IMR-90 (cell line): ENCODE measurements around the gene FXYD6. TPM values are rescaled to one million over a fixed set of nuclear protein-coding genes. Genes with fewer than 3 reads are reported as not detected.

Experiments used
- ATAC-seq: fragments of 200-7000 bp; cut with Tn5 transposase; 2 replicates; pipeline ENCODE4 v1.9.1; 2020; ENCODE audit warnings: low read depth, mild to moderate bottlenecking, moderate library complexity
- BruUV-seq: library from RNA; stranded (reverse); fragments of 400-500 nt; replicated peaks from 2 replicates; lab custom pipeline; 2021; lab: Mats Ljungman, UMichigan
- CTCF ChIA-PET: fragments of 300-600 bp; formaldehyde crosslinking; extraction: SDS; loops from one replicate; lab custom pipeline; 2021; ENCODE audit warnings: antibody characterized with exemption; lab: Yijun Ruan, JAX
- POLR2A ChIA-PET: fragments of 300-600 bp; sonication (Branson Sonifier 250); formaldehyde crosslinking; loops from one replicate; lab custom pipeline; 2022; ENCODE audit warnings: antibody characterized with exemption; ENCODE audit not compliant: unreplicated experiment; lab: Charles Lee
- DNase-seq: peaks from one replicate; pipeline ENCODE4 v3.0.0; 2013
- H2AFZ ChIP-seq: replicated peaks from 2 replicates; pipeline ENCODE3; 2013; ENCODE audit warnings: low read length, mild to moderate bottlenecking; ENCODE audit not compliant: poor library complexity
- H2AK5ac ChIP-seq: 2 replicates; pipeline ENCODE4 v1.6.1; 2013; ENCODE audit warnings: low read depth, low read length, inconsistent platforms
- H2AK9ac ChIP-seq: replicated peaks from 2 replicates; pipeline ENCODE3; 2013; ENCODE audit warnings: mild to moderate bottlenecking, low read depth, low read length, moderate library complexity; ENCODE audit not compliant: poor library complexity
- H2BK120ac ChIP-seq: 2 replicates; pipeline ENCODE4 v1.6.1; 2013; ENCODE audit warnings: low read depth, low read length, inconsistent platforms
- H2BK15ac ChIP-seq: 3 replicates; pipeline ENCODE4 v1.6.1; 2013; ENCODE audit warnings: low read depth, low read length, inconsistent platforms
- H2BK20ac ChIP-seq: 2 replicates; pipeline ENCODE4 v1.6.1; 2013; ENCODE audit warnings: low read depth, mild to moderate bottlenecking, inconsistent platforms, low read length, moderate library complexity
- H2BK5ac ChIP-seq: 2 replicates; pipeline ENCODE4 v1.6.1; 2013; ENCODE audit warnings: mild to moderate bottlenecking, low read depth, low read length, inconsistent platforms; ENCODE audit not compliant: poor library complexity, severe bottlenecking
- H3K14ac ChIP-seq: replicated peaks from 2 replicates; pipeline ENCODE4 v1.6.1; 2013; ENCODE audit warnings: low read depth, low read length, inconsistent platforms
- H3K18ac ChIP-seq: 2 replicates; pipeline ENCODE4 v1.6.1; 2013; ENCODE audit warnings: low read depth, low read length, control low read depth
- H3K23ac ChIP-seq: 2 replicates; pipeline ENCODE4 v1.6.1; 2013; ENCODE audit warnings: low read depth, low read length, inconsistent platforms
- H3K27ac ChIP-seq: 2 replicates; pipeline ENCODE4 v1.5.1; 2013; ENCODE audit warnings: mild to moderate bottlenecking, control low read depth, low read length; ENCODE audit not compliant: insufficient read depth
- H3K27me3 ChIP-seq: 2 replicates; pipeline ENCODE4 v1.6.1; 2013; ENCODE audit warnings: low read length; ENCODE audit not compliant: control insufficient read depth, insufficient read depth
- H3K36me3 ChIP-seq: 2 replicates; pipeline ENCODE4 v1.6.1; 2013; ENCODE audit warnings: low read length, mixed read lengths; ENCODE audit not compliant: control insufficient read depth, insufficient read depth
- H3K4ac ChIP-seq: 2 replicates; pipeline ENCODE4 v1.6.1; 2013; ENCODE audit warnings: low read depth, low read length, inconsistent platforms
- H3K4me1 ChIP-seq: 2 replicates; pipeline ENCODE4 v1.6.1; 2013; ENCODE audit warnings: low read length, mixed read lengths; ENCODE audit not compliant: control insufficient read depth, insufficient read depth
- H3K4me2 ChIP-seq: 2 replicates; pipeline ENCODE4 v1.6.1; 2013; ENCODE audit warnings: low read depth, mild to moderate bottlenecking, control low read depth, low read length, moderate library complexity
- H3K4me3 ChIP-seq: 2 replicates; pipeline ENCODE4 v1.5.1; 2013; ENCODE audit warnings: low read depth, mild to moderate bottlenecking, control low read depth, low read length, moderate library complexity; ENCODE audit not compliant: insufficient read depth
- H3K56ac ChIP-seq: 2 replicates; pipeline ENCODE4 v1.6.1; 2013; ENCODE audit warnings: low read length, inconsistent platforms; ENCODE audit not compliant: insufficient read depth; ENCODE audit errors: extremely low read depth
- H3K79me1 ChIP-seq, 2 experiments: 2 replicates each; pipeline ENCODE4 v1.6.1; 2013; ENCODE audit warnings: low read length in 2 of 2, inconsistent platforms in 1 of 2, low read depth in 1 of 2
- H3K9ac ChIP-seq: 2 replicates; pipeline ENCODE4 v1.6.1; 2013; ENCODE audit warnings: low read depth, low read length, control low read depth
- H3K9me1 ChIP-seq: 2 replicates; pipeline ENCODE4 v1.6.1; 2013; ENCODE audit warnings: low read length, inconsistent platforms; ENCODE audit not compliant: insufficient read depth
- H3K9me3 ChIP-seq: 2 replicates; pipeline ENCODE4 v1.6.1; 2013; ENCODE audit warnings: low read length; ENCODE audit not compliant: control insufficient read depth, insufficient read depth
- H4K20me1 ChIP-seq: 2 replicates; pipeline ENCODE4 v1.6.1; 2013; ENCODE audit warnings: low read length, inconsistent platforms; ENCODE audit not compliant: insufficient read depth
- H4K5ac ChIP-seq: 2 replicates; pipeline ENCODE4 v1.6.1; 2013; ENCODE audit warnings: mild to moderate bottlenecking, low read depth, low read length, control low read depth
- H4K8ac ChIP-seq, 2 experiments: 2 replicates each; pipeline ENCODE4 v1.6.1; 2013; ENCODE audit warnings: low read depth in 2 of 2, low read length in 2 of 2, control low read depth in 1 of 2, inconsistent platforms in 1 of 2
- H4K91ac ChIP-seq: 2 replicates; pipeline ENCODE4 v1.6.1; 2013; ENCODE audit warnings: low read depth, low read length, inconsistent platforms; ENCODE audit not compliant: insufficient read depth
- BHLHE40 ChIP-seq: fragments of 150-350 bp; IDR thresholded peaks from 2 replicates; pipeline ENCODE4 v1.6.1; 2016; ENCODE audit warnings: mild to moderate bottlenecking, low read depth, low read length
- CEBPB ChIP-seq: IDR thresholded peaks from 2 replicates; pipeline ENCODE4 v1.6.1; 2012; ENCODE audit warnings: low read depth, low read length, improper control_type of control experiment
- CHD1 ChIP-seq: IDR thresholded peaks from 2 replicates; pipeline ENCODE4 v1.6.1; 2012; ENCODE audit warnings: low read depth, low read length, improper control_type of control experiment
- FOS ChIP-seq: fragments of 150-350 bp; IDR thresholded peaks from 2 replicates; pipeline ENCODE4 v1.6.1; 2016; ENCODE audit warnings: low read depth, low read length
- MAFK ChIP-seq: IDR thresholded peaks from 2 replicates; pipeline ENCODE4 v1.6.1; 2012; ENCODE audit warnings: low read depth, low read length, improper control_type of control experiment
- MAZ ChIP-seq: IDR thresholded peaks from 2 replicates; pipeline ENCODE4 v1.6.1; 2012; ENCODE audit warnings: low read depth, mild to moderate bottlenecking, low read length, improper control_type of control experiment, moderate library complexity, borderline replicate concordance
- MXI1 ChIP-seq: IDR thresholded peaks from 2 replicates; pipeline ENCODE4 v1.6.1; 2012; ENCODE audit warnings: low read depth, mild to moderate bottlenecking, low read length, moderate library complexity, borderline replicate concordance
- NFE2L2 ChIP-seq: fragments of 150-350 bp; IDR thresholded peaks from 2 replicates; pipeline ENCODE4 v1.6.1; 2016; ENCODE audit warnings: low read depth, mild to moderate bottlenecking, low read length
- POLR2A ChIP-seq: IDR thresholded peaks from 2 replicates; pipeline ENCODE4 v1.6.1; 2012; ENCODE audit warnings: mild to moderate bottlenecking, low read depth, low read length
- RAD21 ChIP-seq: IDR thresholded peaks from 2 replicates; pipeline ENCODE4 v1.6.1; 2012; ENCODE audit warnings: low read length, improper control_type of control experiment
- RCOR1 ChIP-seq: IDR thresholded peaks from 2 replicates; pipeline ENCODE4 v1.6.1; 2012; ENCODE audit warnings: mild to moderate bottlenecking, low read length, improper control_type of control experiment; ENCODE audit not compliant: insufficient replicate concordance
- RFX5 ChIP-seq: IDR thresholded peaks from 2 replicates; pipeline ENCODE4 v1.8.0; 2012; ENCODE audit warnings: low read depth, mild to moderate bottlenecking, low read length, moderate library complexity
- SMC3 ChIP-seq: fragments of 150-350 bp; IDR thresholded peaks from 2 replicates; pipeline ENCODE4 v1.6.1; 2016; ENCODE audit warnings: low read depth, mild to moderate bottlenecking, antibody characterized with exemption, low read length, moderate library complexity
- USF2 ChIP-seq: fragments of 150-350 bp; IDR thresholded peaks from 2 replicates; pipeline ENCODE4 v1.6.1; 2017; ENCODE audit warnings: mild to moderate bottlenecking, antibody characterized with exemption, low read length, low read depth
- WGBS, 2 experiments: methylation state at CpG; one replicate each; pipeline versions ENCODE4 v1.1.5 to v1.1.7; 2013; ENCODE audit warnings: missing lambda C conversion rate in 2 of 2; ENCODE audit not compliant: insufficient read length in 1 of 2; ENCODE audit errors: extremely low coverage in 2 of 2; 5-methylcytosine and 5-hydroxymethylcytosine counted together
- dilution Hi-C: fragments of 300-500 bp; cut with HindIII; formaldehyde crosslinking; loops from one replicate; pipeline ENCODE4 v1.14.3; 2018; ENCODE audit warnings: low sequenced_read_pairs; ENCODE audit not compliant: unreplicated experiment
- in situ Hi-C: fragments of 300-500 bp; cut with MboI; formaldehyde crosslinking; loops from 3 replicates; pipeline ENCODE4 v1.14.3; 2019; ENCODE audit warnings: low sequenced_read_pairs, inconsistent platforms, mixed read lengths
- intact Hi-C: fragments of 100-400 bp; cut with micrococcal nuclease; formaldehyde crosslinking; loops from 2 replicates; pipeline ENCODE4 v1.10.0; 2022
- polyA plus RNA-seq, 3 experiments: library from polyadenylated mRNA; depleted of rRNA; stranded (reverse); fragments of >200 nt; gene quantifications; 2 replicates each; pipeline ENCODE4 v1.2.3, GENCODE V29; 2012; ENCODE audit warnings: low replicate concordance in 1 of 3
- total RNA-seq: library from RNA; depleted of rRNA; stranded (reverse); fragments of >200 nt; gene quantifications from 2 replicates; pipeline ENCODE4 v1.2.3, GENCODE V29; 2012
- TF ChIP-seq, protein P1 (sequence below): fragments of 150-350 bp; IDR thresholded peaks from 2 replicates; pipeline ENCODE4 v1.6.1; 2016; ENCODE audit warnings: low read depth, mild to moderate bottlenecking, low read length, moderate library complexity, borderline replicate concordance
- TF ChIP-seq, protein P2 (sequence below): conservative IDR thresholded peaks from 2 replicates; pipeline ENCODE4 v1.5.1; 2012; ENCODE audit warnings: mild to moderate bottlenecking, low read depth, low read length, improper control_type of control experiment

FXYD6 gene
- total and polyA plus RNA-seq, 2 of the 4 experiments (the other 2 are of a cell fraction), result 0.32 TPM; not detected in 1

DNA sequence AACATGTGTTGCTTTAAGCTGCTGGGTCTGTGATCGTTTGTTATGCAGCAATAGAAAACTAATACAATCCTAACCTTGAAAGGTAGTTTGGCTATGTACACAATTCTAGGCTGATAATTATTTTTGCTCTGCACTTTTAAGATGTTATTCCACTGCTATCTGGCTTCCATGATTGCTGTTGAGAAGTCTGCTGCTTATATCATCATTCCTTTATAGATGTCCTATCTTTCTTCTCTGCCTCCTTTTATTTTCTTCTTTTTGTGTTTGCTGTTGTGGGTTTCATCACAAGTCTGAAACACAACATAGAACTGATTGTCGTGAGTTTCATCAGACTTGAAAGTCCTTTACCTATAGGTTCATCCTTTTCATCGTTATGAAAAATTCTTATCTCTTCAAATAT lies 24.1 kb downstream of the FXYD6 start:
- WGBS, 2 experiments, result no CpG with 5 or more reads among the region's 3 CpGs
- Histone ChIP-seq H3K9ac (no peak overlapping the region), H2BK120ac (no peak overlapping the region), H3K9me3 (no peaks in the 10 kb centered on the region), H2AK9ac (no peak overlapping the region), H3K4ac (no peak overlapping the region), H3K18ac (no peak overlapping the region), H3K36me3 (no peaks in the 10 kb centered on the region), H2BK20ac (no peak overlapping the region), H4K8ac (no peak overlapping the region), H4K5ac (no peak overlapping the region), H2AFZ (no peak overlapping the region), H2AK5ac (no peak overlapping the region), H2BK15ac (no peak overlapping the region), H3K23ac (no peak overlapping the region), H3K27ac (no peak overlapping the region), H3K27me3 (peaks cover 8% of the 10 kb centered on the region), H3K14ac (no peak overlapping the region), H4K91ac (no peak overlapping the region), H3K9me1 (no peaks in the 10 kb centered on the region), H3K56ac (no peak overlapping the region), H3K4me3 (no peak overlapping the region), H3K4me1 (no peaks in the 10 kb centered on the region), H3K79me1 (no peaks in the 10 kb centered on the region), H4K20me1 (no peaks in the 10 kb centered on the region), H2BK5ac (no peak overlapping the region), H3K4me2 (no peak overlapping the region)
- no TSS peak for BruUV-seq
- POLR2A ChIA-PET, result no interaction called here
- intact Hi-C loops, result no loop called here
- in situ Hi-C loops, result no loop called here
- dilution Hi-C loops, result no loop called here
- TF ChIP-seq MAZ, result no peak
- no peak for TF ChIP-seq CEBPB
- no peak for TF ChIP-seq MAFK
- TF ChIP-seq, protein P1, sequence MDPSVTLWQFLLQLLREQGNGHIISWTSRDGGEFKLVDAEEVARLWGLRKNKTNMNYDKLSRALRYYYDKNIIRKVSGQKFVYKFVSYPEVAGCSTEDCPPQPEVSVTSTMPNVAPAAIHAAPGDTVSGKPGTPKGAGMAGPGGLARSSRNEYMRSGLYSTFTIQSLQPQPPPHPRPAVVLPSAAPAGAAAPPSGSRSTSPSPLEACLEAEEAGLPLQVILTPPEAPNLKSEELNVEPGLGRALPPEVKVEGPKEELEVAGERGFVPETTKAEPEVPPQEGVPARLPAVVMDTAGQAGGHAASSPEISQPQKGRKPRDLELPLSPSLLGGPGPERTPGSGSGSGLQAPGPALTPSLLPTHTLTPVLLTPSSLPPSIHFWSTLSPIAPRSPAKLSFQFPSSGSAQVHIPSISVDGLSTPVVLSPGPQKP, result no peak
- TF ChIP-seq POLR2A, result no peak
- TF ChIP-seq SMC3, result no peak
- TF ChIP-seq CHD1, result no peak
- TF ChIP-seq, protein P2, sequence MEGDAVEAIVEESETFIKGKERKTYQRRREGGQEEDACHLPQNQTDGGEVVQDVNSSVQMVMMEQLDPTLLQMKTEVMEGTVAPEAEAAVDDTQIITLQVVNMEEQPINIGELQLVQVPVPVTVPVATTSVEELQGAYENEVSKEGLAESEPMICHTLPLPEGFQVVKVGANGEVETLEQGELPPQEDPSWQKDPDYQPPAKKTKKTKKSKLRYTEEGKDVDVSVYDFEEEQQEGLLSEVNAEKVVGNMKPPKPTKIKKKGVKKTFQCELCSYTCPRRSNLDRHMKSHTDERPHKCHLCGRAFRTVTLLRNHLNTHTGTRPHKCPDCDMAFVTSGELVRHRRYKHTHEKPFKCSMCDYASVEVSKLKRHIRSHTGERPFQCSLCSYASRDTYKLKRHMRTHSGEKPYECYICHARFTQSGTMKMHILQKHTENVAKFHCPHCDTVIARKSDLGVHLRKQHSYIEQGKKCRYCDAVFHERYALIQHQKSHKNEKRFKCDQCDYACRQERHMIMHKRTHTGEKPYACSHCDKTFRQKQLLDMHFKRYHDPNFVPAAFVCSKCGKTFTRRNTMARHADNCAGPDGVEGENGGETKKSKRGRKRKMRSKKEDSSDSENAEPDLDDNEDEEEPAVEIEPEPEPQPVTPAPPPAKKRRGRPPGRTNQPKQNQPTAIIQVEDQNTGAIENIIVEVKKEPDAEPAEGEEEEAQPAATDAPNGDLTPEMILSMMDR, result no peak
- TF ChIP-seq USF2, result no peak
- no peak for TF ChIP-seq FOS
- TF ChIP-seq RFX5, result no peak
- no peak for TF ChIP-seq NFE2L2
- no peak for TF ChIP-seq MXI1
- TF ChIP-seq RAD21, result no peak
- TF ChIP-seq RCOR1, result no peak
- TF ChIP-seq BHLHE40, result no peak
- DNase-seq (no peak), ATAC-seq (no peak)
- CTCF ChIA-PET, result no interaction called here
